ENCODE results near the gene PDGFC.
A peak's percentile ranks its signal among the peaks of the same experiment; 100 is the strongest.

The PDGFC gene

GRCh38 chr4:156972379-156973015 lies 898 bp upstream of the PDGFC start:
- no peak for DNase-seq

DNA sequence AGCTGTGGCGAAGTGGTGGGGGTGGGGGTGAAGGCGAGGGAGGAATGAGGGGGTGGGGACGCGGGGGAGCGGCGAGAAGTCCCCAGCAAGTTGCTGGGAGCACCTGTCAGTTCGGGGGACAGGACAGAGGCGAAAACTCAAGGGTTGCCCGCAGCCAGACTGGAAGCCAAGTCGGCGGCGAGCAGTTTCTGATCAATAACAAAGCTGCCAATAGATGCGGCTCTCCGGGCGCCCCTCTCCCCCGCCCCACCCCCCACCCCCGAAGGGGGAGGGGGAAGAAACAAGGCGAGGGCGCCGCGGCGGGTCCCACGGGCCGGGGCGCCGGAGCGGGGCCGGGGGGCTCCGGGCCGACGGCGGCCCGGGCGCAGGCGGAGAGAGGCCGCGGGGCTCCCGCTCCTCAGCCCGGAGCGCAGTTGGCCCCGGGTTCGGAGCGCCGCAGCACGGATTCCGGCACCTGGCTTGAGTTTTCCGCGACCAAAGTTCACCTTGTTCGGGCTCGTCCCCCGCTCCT lies 379 bp downstream of the PDGFC start:
- no peak for DNase-seq

- peak in 1 of 2 experiments; percentile 25 for DNase-seq
Measured at GRCh38 chr4:156970501-156971164, 966 bp downstream of the PDGFC start.

DNA sequence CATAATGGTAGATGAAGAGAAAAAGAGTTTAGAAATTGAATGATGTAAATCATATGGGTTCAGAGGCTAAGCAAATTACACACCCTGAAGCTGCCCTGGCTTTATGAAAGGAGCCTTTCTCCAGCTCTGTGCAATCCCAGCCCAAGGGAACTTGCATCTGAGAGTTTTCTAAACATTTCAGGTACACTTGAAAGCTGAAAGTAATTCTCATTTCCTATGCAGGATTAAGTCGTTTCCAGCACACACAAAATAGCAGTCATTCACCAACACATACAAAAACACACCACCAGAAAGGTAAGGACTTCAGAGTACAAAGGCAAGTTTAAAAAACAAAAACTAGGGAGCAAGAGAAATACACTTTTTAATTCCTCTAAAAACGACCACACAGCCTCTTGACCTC lies 1.7 kb downstream of the PDGFC start:
- no peak for DNase-seq

DNA sequence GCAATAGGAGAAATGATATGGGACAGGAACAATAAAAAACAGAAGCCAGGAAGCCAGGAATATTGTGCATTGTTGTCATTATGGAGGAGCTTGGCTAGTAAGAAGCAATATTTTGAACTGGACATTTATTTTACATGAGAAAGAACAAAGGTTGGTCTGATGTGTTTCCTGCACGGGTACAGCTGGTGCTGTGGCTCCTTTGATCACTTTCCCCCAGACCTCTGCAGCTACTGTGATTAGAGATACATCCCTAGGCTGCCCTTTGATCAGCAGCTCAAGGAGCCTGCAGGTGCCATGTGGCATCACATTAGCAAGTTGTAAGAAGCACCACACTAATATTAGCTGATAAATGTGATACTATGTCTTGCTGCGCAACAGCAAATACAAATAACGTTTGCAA lies 2.5 kb downstream of the PDGFC start:
- no peak for DNase-seq

DNA sequence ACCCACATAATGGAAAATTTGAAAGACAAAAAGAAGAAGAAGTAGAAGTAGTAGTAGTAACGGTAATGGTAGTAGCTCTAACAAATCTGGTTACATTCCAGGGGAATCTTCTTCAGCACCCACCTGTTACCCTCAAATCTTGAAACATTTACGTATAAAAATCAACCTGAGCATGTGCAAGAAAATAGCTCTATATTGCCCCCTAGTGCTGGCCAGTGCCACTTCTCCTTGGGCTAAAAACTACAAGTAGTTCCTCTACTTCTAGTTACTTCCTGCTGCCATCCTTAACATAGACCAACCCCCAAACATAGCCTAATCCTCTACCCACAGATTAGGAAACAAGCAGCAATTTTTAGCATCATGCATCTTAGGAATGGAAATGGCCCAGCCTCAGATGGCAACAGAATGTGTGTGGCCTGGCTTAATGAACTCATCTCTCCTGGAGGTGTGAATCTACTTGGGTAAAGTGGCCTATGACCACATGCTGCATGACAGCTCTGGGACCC lies 3.1 kb downstream of the PDGFC start:
- DNase-seq = peak; percentile 35 to 42

- no peak for DNase-seq
Measured at GRCh38 chr4:156966836-156967235, 4.8 kb downstream of the PDGFC start.

GRCh38 chr4:156963419-156963818 lies 8.2 kb downstream of the PDGFC start:
- no peak for DNase-seq

DNA sequence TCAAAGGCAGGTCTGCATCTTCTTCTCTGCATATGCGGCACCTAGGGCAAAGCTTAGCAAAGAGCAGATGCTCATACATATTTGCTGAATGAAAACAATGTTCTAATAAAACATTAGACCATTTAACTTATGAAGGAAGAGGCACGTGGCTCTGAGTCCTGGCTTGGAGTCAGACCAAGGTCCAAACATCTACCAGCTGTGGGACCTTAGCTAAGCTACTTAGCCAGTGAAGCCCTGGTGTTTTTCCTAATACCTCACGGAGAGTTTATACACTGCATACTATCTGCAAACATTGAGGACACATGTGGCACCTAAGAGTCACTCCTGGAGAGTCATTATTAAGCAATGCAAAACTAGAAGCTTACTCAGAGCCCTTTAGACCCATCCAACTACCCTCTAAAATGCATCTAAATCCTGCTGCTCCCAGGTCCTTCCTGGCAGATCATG lies 9.0 kb downstream of the PDGFC start:
- no peak for DNase-seq

GRCh38 chr4:156962058-156962358 lies 9.6 kb downstream of the PDGFC start:
- no peak for DNase-seq

GRCh38 chr4:156961196-156962057 lies 10.2 kb downstream of the PDGFC start:
- peak in 1 of 2 experiments; percentile 45 for DNase-seq

DNA sequence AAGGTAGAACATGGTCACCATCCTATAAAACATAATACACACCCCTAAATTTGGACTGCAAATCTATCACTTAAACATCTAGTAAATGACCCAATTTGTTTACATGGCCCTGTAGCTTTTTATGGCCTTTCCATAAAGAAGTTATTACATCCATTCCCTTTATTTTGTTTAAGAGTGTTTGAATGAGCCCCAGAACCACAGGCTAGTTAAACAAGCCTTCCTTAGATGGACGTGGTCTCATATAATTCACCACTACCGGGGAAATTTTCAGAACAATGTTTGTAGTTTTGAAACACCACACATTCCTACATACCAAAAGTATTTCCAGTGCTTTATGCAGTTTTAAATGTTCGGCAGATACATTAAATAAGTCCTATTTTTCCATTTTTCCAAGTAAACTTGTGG lies 12.3 kb downstream of the PDGFC start:
- no peak for DNase-seq

GRCh38 chr4:156958276-156959074 lies 13.1 kb downstream of the PDGFC start:
- DNase-seq = no peak

DNA sequence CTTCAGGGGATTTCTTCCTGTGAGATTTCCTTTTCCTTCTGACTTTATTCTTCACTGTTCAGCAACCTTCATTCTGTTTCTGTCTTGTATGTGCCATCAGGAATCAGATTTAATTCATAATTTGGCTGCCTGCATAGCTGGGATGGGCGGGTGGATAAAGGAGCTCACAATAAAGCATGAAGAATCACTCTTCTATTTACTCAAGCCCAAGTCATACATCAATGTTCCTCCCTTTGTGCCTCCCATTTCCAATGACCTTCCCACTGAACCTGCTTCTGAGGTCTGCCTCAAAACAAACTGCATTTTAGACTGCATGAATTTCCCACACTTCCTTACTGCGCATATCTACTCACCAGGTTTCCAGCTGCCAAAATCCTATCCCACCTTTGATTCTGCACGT lies 14.0 kb downstream of the PDGFC start:
- DNase-seq = no peak

GRCh38 chr4:156956826-156957368 lies 14.7 kb downstream of the PDGFC start:
- DNase-seq = no peak

- no peak for DNase-seq
Measured at GRCh38 chr4:156956359-156956758, 15.2 kb downstream of the PDGFC start.

GRCh38 chr4:156954587-156954986 lies 17.0 kb downstream of the PDGFC start:
- no peak for DNase-seq

GRCh38 chr4:156953951-156954350 lies 17.6 kb downstream of the PDGFC start:
- no peak for DNase-seq

DNA sequence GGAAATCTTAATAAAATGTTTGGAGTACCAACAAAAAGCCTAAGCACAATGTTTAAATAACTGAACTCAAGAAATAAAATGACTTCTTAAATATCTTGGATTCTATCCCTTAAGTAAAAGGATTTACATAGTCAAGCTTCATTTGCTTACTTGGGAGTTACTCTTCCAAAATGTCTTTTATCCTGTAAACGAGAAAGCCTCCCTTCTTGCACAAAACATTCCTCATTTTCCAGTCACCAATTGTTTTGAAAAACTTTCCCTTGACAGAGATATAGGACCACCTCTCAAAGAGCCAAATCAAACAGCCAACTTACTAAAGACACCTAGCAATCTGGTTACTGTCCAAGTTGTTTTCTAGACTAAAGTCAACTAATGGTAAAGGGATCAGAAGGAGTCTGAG lies 18.6 kb downstream of the PDGFC start:
- no peak for DNase-seq

GRCh38 chr4:156952078-156952759 lies 19.4 kb downstream of the PDGFC start:
- DNase-seq = no peak

GRCh38 chr4:156950948-156951347 lies 20.7 kb downstream of the PDGFC start:
- no peak for DNase-seq

GRCh38 chr4:156950090-156950489 lies 21.5 kb downstream of the PDGFC start:
- no peak for DNase-seq

All from NCI-H2081 (cell line).